Endometrium (tissue), 2 donors: ENCODE measurements around the gene GLUD1.
"Not testable (repeated sequence)": the region's sequence is repeated elsewhere in the genome, so short reads cannot be mapped to it uniquely, and the experiment has no call there.

ENCODE experiments used
- FAIRE-seq: peaks from 2 replicates; lab custom pipeline; 2012; peaks lifted over from hg19 to GRCh38; lab: Jason Lieb, UNC
- donor health status: control.
- donor health status: control.

GLUD1 gene

DNA sequence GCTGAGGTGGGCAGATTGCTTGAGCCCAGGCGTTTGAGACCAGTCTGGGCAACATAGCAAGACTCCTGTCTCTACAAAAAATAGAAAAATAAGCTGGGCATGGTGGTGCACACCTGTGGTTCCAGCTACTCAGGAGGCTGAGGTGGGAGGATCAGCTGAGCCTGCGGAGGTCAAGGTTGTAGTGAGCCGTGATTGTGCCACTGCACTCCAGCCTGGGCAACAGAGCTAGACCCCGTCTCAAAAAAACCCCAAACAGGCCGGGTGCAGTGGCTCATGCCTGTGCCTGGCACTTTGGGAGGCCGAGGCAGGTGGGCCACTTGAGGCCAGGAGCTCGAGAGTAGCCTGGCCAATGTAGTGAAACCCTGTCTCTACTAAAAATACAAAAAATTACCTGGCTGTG lies 51.1 kb downstream of the GLUD1 start:
- not testable (repeated sequence) for FAIRE-seq

DNA sequence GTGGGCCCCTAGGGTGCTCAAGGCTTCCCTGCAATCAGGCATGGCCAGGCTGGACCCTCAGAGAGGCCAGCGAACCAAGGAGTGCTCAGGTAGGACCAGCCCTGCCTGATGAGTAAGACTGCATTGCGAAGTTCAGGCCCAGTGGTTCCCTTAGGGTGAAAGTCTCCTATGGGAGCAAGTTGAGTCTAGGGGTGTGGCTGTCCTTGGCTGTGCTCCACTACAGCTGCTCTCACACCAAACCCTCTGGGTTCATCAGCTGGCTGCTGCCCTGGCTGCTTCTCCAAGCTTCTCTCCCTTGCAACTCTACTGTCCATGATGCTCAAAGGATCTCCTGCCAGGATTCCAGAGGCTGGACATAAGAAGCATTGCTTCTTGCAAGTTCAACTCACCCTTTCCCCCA lies 55.9 kb downstream of the GLUD1 start:
- no peak for FAIRE-seq

DNA sequence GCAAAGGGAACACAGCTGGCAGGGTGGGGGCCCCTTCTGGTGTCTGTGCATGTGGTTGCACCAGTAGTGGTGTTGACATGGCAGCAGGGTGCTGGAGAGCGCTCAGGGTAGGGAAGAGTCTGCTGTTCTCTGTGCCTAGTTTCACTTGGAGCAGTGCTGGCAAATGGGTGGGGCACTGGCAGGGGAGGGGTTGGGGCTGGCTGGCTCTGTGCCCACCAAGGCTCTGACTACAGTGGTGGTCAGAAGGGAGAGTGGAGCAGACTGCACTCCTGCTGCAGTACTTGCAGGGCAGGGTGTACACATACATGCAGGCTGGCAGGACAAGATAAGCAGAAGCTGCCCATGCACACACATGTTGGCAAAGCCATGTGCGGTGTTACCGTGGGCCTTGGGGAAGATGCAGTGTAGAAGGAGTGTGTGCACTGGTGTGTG lies 56.3 kb downstream of the GLUD1 start:
- FAIRE-seq = no peak

DNA sequence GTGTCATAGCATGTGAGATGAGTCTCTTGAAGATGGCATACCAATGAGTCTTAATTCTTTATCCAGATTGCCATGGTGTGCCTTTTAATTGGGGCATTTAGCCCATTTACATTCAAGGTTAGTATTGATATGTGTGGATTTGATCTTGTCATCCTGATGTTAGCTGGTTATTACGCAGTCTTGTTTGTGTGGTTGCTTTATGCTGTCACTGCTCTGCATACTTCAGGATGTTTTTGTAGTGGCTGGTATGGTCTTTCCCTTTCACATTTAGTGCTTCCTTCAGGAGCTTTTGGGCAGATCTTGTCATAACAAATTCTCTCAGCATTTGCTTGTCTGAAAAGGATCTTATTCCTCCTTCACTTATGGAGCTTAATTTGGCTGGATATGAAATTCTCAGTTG lies 58.0 kb downstream of the GLUD1 start:
- FAIRE-seq = no peak

DNA sequence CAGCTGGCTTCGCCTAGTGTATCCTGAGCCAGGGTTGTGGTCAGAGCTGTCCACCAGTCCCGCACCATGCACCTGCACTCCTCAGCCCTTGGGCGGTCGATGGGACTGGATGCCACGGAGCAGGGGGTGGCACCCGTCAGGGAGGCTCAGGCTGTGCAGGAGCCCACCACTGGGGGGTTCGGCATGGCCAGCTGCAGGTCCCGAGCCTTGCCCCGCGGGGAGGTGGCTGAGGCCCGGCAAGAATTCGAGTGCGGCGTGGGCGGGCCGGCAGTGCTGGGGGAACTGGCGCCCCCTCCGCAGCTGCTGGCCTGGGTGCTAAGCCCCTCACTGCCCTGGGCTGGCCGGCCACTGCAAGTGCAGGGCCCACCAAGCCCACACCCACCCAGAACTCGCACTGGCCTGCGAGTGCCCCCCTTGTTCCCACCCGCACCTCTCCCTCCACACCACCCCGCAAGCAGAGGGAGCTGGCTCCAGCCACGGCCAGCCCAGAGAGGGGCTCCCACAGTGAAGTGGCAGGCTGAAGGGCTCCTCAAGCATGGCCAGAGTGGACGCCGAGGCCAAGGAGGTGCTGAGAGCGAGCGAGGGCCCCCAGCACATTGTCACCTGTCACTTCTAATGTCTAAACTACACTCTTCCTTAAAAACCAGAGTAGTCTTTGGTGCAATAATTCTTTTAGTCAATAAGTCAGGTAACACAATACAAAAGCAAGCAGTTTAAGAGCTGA lies 63.6 kb downstream of the GLUD1 start:
- no peak for FAIRE-seq

DNA sequence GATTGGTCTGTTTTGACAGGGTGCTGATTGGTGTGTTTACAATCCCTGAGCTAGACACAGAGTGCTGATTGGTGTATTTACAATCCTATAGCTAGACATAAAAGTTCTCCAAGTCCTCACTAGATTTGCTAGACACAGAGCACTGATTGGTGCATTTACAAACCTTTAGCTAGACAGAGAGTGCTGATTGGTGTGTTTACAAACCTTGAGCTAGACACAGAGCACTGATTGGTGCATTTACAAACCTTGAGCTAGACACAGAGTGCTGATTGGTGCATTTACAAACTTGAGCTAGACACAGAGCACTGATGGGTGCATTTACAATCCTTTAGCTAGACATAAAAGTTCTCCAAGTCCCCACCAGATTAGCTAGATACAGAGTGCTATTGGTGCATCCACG lies 64.2 kb downstream of the GLUD1 start:
- not testable (repeated sequence) for FAIRE-seq

DNA sequence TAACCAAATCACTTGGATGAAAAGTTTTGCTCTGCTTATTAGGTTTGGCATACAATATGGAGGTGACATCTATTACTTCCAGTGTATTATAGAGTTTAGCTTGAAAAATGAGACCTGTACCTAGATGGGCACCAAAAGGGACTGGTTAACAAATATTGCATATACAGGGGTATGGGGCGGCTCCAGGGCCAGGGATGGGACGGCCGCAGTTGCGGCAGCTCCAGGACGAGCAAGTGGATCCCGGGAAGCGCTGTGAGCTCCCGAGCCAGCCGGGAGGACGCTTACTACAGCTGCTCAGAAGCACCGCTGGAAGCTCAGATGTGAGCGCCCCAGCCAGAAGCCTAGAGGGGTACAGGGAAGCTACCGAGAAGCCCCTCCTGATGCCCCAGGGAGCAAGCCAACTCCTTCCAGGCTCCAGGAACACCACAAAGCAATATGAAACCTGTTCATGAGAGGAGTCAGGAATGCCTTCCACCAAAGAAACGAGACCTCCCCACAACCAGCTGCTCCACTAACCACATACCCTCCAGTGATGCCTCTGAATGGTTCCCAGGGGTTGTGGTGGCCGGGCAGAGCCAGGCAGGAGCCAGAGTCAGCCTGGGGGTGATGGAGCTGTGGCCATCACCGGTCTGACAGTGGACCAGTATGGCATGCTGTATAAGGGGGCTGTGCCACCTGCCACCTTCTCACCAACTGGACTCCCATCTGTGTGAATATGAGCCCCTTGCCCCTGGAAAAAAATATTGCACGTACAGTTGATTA lies 67.7 kb downstream of the GLUD1 start:
- FAIRE-seq = not testable (repeated sequence)

DNA sequence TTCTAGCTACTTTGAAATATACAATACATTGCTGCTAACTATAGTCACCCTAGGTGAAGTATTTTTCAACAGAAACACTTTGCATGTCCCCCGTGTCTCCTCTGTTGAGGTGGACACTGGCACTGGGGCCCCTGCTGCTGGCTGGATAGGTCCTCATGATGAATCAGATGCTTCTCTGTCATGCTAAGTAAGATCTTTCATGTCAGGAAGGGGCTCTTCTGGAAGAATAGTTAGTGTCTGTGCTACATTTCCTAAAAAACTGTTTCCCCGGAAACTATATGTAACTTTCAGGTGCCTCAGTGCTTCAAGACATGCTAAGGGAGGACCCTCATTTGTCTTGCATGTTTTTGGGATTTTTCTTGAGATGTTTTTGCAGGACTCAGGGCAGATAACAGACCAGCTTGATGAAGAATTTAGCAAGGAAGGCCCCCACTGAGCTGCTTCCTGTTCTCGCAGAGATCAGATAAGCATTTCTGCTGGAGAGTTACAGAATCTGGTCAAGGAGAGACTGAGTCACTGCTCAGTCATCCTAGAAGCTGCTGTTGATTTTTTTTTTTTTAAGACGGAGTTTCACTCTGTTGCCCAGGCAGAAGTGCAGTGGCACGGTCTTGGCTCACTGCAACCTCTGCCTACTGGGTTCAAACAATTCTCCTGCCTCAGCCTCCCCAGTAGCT lies 69.2 kb downstream of the GLUD1 start:
- not testable (repeated sequence) for FAIRE-seq

DNA sequence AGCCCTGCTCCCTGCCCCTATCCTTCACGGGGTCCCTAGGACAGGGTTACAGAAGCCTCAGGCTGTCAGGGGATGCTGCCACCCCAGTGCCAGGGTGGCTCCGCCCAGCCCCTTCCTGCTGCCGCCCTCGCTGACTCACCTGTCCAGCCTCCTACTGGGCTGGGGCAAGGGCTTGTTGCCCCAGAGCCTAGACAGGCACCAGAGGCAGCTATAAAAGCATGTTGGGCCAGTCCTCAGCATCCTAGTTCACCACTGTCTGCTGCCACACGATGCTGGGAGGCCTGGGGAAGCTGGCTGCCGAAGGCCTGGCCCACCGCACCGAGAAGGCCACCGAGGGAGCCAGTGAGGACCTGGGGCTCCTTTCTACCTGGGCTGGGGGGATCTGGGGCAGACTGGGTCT lies 74.6 kb downstream of the GLUD1 start, which contains the start of gene FAM25A:
Gene FAM25A (plus strand): TSS at position 239 of the 400 bp plus-strand sequence. CDS start 31 bp downstream, at position 270.
- not testable (repeated sequence) for FAIRE-seq

DNA sequence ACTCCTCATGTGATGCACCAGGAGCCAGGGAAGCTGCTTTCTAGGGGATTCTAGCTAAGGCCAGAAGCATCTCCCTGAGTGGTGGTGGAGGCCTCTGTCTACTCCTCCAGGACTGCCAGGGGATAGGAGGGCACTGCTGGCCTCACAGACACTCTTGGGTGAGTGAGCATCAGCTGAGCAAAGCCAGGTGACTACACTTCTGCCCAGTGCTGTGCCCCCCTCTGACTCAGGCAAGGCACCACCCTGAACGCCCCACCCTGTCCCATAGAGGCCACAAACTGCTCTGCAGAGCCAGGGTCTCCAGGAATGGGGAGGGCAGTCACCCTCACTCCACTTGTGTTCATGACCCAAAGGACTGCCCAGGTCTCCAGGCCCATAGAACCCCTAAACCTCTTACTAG lies 75.1 kb downstream of the GLUD1 start:
- FAIRE-seq = not testable (repeated sequence)

DNA sequence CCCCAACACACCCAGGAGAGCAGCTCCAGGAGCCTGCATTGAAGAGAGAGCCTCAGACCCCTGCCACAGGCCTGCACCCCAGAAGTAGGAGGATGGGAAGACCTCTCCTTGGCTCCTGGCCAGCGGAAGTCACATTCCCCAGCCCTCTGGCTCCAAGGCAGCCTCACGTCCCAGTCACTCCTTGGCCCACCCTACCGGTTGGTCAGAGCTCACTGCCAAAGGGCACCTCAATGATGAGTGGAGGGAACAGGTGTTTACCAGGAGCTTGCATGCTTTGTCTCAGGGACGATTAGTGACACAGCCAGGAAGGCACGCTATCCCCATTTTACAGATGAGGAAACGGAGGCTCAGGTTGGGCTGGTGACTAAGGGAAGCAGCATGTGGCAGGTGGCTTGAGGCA lies 75.6 kb downstream of the GLUD1 start:
- not testable (repeated sequence) for FAIRE-seq

DNA sequence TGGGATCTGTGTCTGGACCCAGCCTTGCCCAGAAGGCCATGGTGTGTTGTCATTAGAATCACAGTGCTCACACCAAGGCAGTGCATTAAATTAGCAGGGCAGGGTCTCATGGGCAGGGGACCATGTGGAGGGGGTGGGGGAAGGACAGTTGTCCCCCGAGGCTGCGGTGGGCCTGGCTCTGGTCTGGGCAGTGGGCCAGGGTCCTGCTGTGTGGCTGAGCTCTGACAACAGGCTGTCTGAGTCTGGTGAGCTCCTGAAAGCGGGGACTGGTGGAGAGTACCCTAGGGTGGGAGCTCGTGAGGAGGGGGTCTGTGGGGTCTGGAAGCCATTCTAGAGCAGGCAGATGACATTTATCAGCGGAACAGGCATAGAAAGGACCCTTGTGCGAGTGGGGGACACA lies 76.5 kb downstream of the GLUD1 start:
- not testable (repeated sequence) for FAIRE-seq

DNA sequence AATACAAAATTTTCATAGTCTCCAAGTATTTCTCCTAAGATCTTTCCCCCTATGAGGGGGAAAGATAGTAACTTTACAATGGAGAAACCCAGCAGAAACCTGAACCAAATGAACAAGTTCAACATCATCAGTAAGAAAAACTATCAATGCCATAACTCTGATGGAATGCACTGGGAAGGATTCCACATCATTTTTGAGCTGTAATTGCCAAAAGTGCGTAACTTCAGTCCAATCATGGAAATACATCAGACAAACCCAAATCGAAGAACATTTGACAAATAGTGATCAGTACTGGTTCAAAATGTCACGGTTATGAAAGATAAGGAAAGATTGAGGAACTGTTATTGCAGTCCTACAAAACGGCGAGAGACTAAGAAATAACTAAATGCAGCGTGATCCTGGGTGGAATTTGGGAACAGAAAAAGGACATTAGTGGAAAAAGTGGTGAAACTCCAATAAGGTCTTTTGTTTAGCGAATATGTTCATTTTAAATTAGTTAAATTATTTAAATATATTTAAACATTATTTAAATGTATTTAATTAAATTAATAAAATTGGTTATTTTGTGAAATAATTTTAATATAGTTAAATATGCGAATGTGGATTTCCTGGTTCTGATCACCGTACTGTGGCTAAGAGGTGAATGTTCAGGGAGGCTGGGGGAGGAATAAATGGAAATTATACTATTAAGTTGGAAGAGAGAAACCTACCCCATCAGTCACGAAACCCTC lies 79.5 kb downstream of the GLUD1 start:
- not testable (repeated sequence) for FAIRE-seq

DNA sequence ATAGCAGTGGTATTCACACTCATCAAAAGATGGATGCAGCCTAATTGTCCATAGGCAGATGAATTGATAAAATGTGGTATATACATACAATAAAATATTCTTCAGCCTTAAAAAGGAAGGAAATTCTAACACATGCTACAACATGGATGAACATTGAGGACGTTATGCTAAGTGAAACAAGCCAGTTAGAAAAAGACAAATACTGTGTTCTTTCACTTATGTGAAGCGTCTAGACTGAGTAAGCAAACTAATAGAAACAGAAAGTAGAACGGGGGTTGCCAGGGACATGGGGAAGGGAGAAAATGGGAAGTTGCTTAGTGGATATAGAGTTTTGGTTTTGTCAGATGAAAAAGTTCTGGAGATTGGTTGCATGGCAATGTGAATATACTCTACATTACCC lies 81.1 kb downstream of the GLUD1 start:
- FAIRE-seq = not testable (repeated sequence)

DNA sequence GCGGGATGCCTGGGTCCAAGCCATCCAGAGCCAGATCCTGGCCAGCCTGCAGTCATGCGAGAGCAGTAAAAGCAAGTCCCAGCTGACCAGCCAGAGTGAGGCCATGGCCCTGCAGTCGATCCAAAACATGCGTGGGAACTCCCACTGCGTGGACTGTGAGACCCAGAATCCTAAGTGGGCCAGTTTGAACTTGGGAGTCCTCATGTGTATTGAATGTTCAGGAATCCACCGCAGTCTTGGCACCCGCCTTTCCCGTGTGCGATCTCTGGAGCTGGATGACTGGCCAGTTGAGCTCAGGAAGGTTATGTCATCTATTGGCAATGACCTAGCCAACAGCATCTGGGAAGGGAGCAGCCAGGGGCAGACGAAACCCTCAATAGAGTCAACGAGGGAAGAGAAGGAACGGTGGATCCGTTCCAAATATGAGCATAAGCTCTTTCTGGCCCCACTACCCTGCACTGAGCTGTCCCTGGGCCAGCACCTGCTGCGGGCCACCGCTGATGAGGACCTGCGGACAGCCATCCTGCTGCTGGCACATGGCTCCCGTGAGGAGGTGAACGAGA lies 85.4 kb downstream of the GLUD1 start:
- not testable (repeated sequence) for FAIRE-seq

DNA sequence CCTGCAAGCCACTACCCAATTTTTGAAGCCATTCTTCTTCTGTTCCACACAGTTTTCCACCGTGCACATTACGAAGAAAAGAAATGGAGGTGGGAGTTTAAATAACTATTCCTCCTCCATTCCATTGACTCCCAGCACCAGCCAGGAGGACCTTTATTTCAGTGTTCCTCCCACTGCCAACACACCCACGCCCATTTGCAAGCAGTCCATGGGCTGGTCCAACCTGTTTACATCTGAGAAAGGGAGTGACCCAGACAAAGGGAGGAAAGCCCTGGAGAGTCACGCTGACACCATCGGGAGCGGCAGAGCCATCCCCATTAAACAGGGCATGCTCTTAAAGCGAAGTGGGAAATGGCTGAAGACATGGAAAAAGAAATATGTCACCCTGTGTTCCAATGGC lies 86.3 kb downstream of the GLUD1 start:
- not testable (repeated sequence) for FAIRE-seq

DNA sequence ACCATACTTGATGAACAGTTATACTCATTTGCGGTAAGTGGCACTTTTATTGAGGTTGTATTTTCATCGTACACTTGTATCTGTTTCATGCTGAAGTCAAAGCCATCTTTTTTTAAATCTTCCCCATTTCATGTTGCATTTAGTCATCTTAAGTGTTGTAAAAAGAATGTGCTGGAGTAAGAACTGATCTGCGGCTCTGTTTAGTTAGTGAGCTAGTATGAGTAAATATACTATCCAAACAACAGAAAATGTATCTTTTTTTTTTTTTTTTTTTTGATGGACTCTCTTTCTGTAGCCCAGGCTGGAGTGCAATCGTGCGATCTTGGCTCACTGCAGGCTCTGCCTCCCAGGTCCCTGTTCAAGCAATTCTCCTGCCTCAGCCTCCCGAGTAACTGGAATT lies 87.0 kb downstream of the GLUD1 start:
- not testable (repeated sequence) for FAIRE-seq

DNA sequence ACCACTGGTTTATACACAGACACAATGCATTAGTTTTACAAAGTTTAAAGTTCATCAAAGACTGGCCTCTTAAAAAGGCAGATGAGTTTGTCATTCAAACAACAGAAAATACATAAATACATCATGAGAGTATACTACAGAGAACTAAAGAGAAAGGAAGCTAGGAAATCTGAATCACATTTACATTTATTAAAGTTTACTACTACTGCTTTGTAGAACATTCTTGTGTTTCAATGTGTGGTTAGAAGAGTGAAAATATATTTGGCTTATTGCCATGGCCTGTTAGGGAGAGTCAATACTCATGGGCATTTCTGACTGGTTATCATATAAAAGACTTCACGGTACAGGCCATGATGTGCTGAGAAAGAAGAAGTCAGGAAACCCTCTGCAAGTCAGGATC lies 87.5 kb downstream of the GLUD1 start:
- FAIRE-seq = not testable (repeated sequence)

DNA sequence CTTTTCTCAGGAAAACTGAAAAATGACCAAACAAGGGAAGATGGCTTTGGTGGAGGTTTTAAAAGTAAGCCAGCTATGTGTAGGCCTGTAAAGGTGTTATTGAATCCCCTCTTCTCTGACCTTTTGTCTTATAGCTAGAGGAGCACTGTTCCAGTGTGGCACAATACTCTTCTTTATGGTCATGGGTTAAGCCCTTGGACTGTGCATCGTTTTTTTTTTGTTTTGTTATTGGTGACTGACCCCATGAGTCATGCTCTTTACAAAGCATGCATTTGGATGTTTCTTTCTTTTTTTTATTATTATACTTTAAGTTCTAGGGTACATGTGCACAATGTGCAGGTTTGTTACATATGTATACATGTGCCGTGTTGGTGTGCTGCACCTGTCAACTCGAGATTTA lies 94.2 kb downstream of the GLUD1 start:
- FAIRE-seq = no peak
